Smooth muscle cell (in vitro differentiated cells): ENCODE measurements around the gene MCTP1. TPM values are rescaled to one million over a fixed set of nuclear protein-coding genes. Genes with fewer than 3 reads are reported as not detected.

Experiments used
- DNase-seq: peaks from one replicate; lab custom pipeline; 2025; ENCODE audit not compliant: unreplicated experiment; lab: John Stamatoyannopoulos, UW
- H2AFZ ChIP-seq: fragments of 200-600 bp; sonication (generic); 2 replicates; pipeline ENCODE4 v1.6.0; 2016; ENCODE audit warnings: antibody characterized with exemption, low read depth, mild to moderate bottlenecking
- H3F3A ChIP-seq: fragments of 200-600 bp; sonication (generic); 2 replicates; pipeline ENCODE4 v1.6.0; 2017; ENCODE audit warnings: antibody characterized with exemption, low read depth
- H3K27ac ChIP-seq: fragments of 200-600 bp; sonication (generic); 2 replicates; pipeline ENCODE4 v1.5.1; 2016; ENCODE audit warnings: low read depth, mild to moderate bottlenecking
- H3K27me3 ChIP-seq: fragments of 200-600 bp; sonication (generic); 2 replicates; pipeline ENCODE4 v1.6.1; 2016; ENCODE audit warnings: low read depth, mild to moderate bottlenecking
- H3K36me3 ChIP-seq: fragments of 200-600 bp; sonication (generic); 2 replicates; pipeline ENCODE4 v1.5.1; 2016; ENCODE audit warnings: low read depth
- H3K4me1 ChIP-seq: fragments of 200-600 bp; sonication (generic); 2 replicates; pipeline ENCODE4 v1.5.1; 2016; ENCODE audit warnings: low read depth
- H3K4me2 ChIP-seq: fragments of 200-600 bp; sonication (generic); 2 replicates; pipeline ENCODE4 v1.6.0; 2016; ENCODE audit warnings: mild to moderate bottlenecking
- H3K4me3 ChIP-seq: fragments of 200-600 bp; sonication (generic); 2 replicates; pipeline ENCODE4 v1.5.1; 2016; ENCODE audit warnings: mild to moderate bottlenecking
- H3K79me2 ChIP-seq: fragments of 200-600 bp; sonication (generic); 2 replicates; pipeline ENCODE4 v1.6.0; 2016; ENCODE audit warnings: low read depth, mild to moderate bottlenecking
- H3K9ac ChIP-seq: fragments of 200-600 bp; sonication (generic); 2 replicates; pipeline ENCODE4 v1.6.0; 2016; ENCODE audit warnings: low read depth
- H3K9me3 ChIP-seq: fragments of 200-600 bp; sonication (generic); replicated peaks from 2 replicates; pipeline ENCODE4 v1.5.1; 2016; ENCODE audit warnings: low read depth
- H4K20me1 ChIP-seq: fragments of 200-600 bp; sonication (generic); 2 replicates; pipeline ENCODE4 v1.6.0; 2016; ENCODE audit warnings: low read depth
- WGBS: methylation state at CpG from one replicate; pipeline ENCODE4 v1.1.7; 2016; ENCODE audit warnings: low lambda C conversion rate; 5-methylcytosine and 5-hydroxymethylcytosine counted together
- polyA plus RNA-seq: library from polyadenylated mRNA; unstranded; fragments of >200 nt; fragmentation: Nextera tagmentation; extraction: Ambion mirVana; gene quantifications from 2 replicates; pipeline ENCODE4 v1.2.1, GENCODE V29; 2016
- total RNA-seq: library from RNA; depleted of rRNA; stranded (reverse); fragments of >200 nt; gene quantifications from 2 replicates; pipeline ENCODE4 v1.2.3, GENCODE V29; 2014
- TF ChIP-seq, protein P1 (sequence below): fragments of 200-600 bp; sonication (generic); IDR thresholded peaks from 2 replicates; pipeline ENCODE4 v1.5.1; 2017; ENCODE audit warnings: borderline replicate concordance, mild to moderate bottlenecking, antibody characterized with exemption; ENCODE audit not compliant: insufficient read depth, poor library complexity, severe bottlenecking

The MCTP1 gene
- total and polyA plus RNA-seq, 2 experiments from 2014 or later: 1.1 to 4.8 TPM

DNA sequence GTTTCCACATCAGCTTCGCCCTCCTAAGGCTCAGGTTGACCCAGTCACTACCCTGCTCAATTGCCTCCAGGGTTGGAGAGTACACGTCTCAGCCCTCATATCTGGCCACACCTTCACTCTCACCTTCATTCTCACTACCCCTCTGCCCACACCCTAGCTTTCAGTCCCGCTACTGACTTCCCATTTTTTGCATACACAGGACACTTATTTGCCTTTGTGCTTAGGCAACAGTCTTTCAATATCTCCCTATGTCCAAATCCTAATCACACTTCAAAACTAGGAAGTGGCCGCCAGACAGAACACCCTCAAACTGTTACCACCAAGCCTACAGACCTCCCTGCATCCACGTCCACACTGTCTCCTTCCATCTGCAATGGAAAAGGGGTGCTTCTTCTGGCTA lies 10.9 kb downstream of the MCTP1 start:
- TF ChIP-seq, protein P1, sequence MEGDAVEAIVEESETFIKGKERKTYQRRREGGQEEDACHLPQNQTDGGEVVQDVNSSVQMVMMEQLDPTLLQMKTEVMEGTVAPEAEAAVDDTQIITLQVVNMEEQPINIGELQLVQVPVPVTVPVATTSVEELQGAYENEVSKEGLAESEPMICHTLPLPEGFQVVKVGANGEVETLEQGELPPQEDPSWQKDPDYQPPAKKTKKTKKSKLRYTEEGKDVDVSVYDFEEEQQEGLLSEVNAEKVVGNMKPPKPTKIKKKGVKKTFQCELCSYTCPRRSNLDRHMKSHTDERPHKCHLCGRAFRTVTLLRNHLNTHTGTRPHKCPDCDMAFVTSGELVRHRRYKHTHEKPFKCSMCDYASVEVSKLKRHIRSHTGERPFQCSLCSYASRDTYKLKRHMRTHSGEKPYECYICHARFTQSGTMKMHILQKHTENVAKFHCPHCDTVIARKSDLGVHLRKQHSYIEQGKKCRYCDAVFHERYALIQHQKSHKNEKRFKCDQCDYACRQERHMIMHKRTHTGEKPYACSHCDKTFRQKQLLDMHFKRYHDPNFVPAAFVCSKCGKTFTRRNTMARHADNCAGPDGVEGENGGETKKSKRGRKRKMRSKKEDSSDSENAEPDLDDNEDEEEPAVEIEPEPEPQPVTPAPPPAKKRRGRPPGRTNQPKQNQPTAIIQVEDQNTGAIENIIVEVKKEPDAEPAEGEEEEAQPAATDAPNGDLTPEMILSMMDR: no peak
- no peaks in the 10 kb centered on the region for H3K79me2 ChIP-seq
- H3K4me3 ChIP-seq: no peak overlapping the region
- 94% methylated on average over 5 of the region's 5 CpGs for whole genome bisulfite sequencing
- no peak overlapping the region for H2AFZ ChIP-seq
- H3K36me3 ChIP-seq: no peaks in the 10 kb centered on the region
- H4K20me1 ChIP-seq: no peaks in the 10 kb centered on the region
- no peak overlapping the region for H3K4me2 ChIP-seq
- H3K4me1 ChIP-seq: no peaks in the 10 kb centered on the region
- no peaks in the 10 kb centered on the region for H3K27me3 ChIP-seq
- no peak overlapping the region for H3K27ac ChIP-seq
- no peak overlapping the region for H3K9ac ChIP-seq
- no peaks in the 10 kb centered on the region for H3F3A ChIP-seq
- DNase-seq: no peak
- no peaks in the 10 kb centered on the region for H3K9me3 ChIP-seq

- DNase-seq: no peak
These were observed 12.5 kb downstream of the MCTP1 start for GRCh38 chr5:95272316-95272929.

GRCh38 chr5:95262933-95263660 lies 21.8 kb downstream of the MCTP1 start:
- Histone ChIP-seq H3K9ac (no peak overlapping the region), H3K4me3 (no peak overlapping the region), H3K27me3 (no peaks in the 10 kb centered on the region), H2AFZ (no peak overlapping the region), H3K36me3 (no peaks in the 10 kb centered on the region), H3K4me2 (no peak overlapping the region), H3K27ac (no peak overlapping the region), H3K79me2 (no peaks in the 10 kb centered on the region), H3K4me1 (no peaks in the 10 kb centered on the region), H4K20me1 (no peaks in the 10 kb centered on the region), H3F3A (no peaks in the 10 kb centered on the region), H3K9me3 (no peaks in the 10 kb centered on the region)
- 79% methylated on average over 3 of the region's 3 CpGs for WGBS
- TF ChIP-seq, protein P1: no peak
- no peak for DNase-seq

More at GRCh38 chr5:95272316-95272929, 12.5 kb downstream of the MCTP1 start:
- Histone ChIP-seq H3K9me3 (no peaks in the 10 kb centered on the region), H3K4me1 (no peaks in the 10 kb centered on the region), H2AFZ (no peak overlapping the region), H3K36me3 (no peaks in the 10 kb centered on the region), H3K27me3 (no peaks in the 10 kb centered on the region), H3K9ac (no peak overlapping the region), H3F3A (no peaks in the 10 kb centered on the region), H3K27ac (no peak overlapping the region), H4K20me1 (no peaks in the 10 kb centered on the region), H3K79me2 (no peaks in the 10 kb centered on the region), H3K4me3 (no peak overlapping the region), H3K4me2 (no peak overlapping the region)
- TF ChIP-seq, protein P1: no peak
